ENCODE results near the gene TNRC6A.
"Not testable (repeated sequence)": the region's sequence is repeated elsewhere in the genome, so short reads cannot be mapped to it uniquely, and the experiment has no call there.

TNRC6A gene

DNA sequence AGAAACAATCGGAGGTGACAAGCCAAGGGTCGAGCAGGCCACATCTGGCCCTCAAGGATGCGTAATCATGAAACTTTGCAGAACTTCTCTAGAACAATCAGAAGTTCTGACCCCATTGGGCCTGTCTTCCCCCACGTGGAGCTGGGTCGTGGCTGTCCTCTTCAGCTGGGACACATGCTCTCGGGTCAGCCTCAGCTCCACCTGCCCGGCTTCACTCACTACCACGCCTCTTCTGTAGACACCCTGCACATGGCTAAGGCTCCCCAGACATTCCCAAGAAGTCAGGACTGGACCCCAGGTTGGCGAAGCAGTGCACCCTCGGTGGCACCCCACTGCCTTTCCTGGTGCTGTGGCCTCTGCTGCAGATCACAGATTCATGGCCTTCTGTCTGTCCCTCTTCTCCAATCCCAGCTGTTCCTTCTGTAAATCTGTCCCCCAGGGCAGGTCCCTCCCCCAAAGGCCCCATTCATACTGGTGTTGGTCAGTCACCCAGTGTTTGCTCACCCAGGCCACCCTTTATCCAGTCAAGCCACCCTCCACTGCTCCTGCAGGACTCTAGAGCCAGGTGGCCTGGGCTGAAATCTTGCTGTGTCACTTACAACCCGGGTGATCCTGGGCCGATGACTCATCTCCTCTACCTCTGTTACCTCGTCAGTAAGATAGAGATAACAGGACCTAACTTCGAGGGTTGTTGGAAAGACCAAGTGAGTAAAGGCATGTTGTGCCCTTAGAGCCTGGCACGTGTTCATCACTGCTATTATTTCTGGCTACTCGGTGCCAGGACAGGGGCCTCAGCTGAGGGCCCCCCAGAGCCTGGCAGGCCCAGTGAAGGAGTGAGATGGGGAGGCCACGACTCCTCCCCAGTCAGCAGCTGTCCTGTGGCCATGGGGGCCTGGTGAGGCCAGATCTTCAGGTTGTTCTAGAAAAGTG is 114.9 kb downstream of the TNRC6A start:
- no peak for DNase-seq

DNA sequence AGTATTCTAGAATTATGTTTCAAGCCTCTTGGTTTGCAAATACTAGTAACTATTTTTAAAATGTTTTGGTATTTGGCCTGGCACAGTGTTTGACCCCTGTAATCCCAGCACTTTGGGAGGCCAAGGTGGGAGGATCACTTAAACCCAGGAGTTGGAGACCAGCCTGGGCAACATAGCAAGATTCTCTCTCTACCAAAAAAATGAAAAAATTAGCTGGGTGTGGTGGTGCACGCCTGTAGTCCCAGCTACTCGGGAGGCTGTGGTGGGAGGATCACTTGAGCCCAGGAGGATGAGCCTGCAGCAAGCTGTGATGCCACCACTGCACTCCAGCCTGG is 115.5 kb downstream of the TNRC6A start:
- not testable (repeated sequence) for DNase-seq

DNA sequence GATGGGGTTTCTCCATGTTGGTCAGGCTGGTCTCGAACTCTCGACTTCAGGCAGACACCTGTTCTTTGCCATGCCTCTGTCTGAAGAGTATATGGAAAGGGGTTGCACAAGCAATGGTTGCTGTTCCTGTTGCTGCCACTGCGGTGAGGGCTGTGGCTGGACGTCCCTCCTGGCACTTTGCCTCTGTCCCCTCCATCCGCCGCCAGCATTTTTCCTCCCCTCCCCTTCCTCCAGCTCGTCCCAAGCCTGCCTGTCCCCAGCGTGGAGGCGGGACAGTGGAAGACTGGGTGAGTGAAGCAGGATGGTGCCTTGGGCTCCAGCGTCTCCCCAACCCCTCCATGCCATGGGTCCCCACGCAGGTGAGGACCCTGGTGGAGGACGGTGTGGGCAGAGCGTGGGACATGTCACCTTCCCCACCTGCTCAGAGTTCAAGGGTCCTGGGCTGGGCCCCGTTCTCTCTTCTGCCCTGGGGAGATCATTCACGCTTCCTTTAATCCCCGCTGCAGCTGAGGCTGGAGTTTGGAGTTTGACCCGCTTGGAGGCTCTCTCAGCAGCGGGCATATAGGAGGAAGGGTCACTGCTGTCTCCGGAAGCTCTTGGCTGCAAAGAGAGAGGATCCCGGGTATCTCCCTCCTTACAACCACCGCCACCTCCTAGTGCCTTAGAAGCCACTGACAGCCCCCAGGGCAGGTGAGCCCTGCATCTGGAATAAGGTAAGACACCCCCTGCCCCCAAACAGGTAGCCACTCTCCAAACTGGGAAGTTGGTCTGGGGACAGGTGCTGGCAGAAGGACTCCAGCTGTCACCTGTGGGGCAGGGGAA is 116.5 kb downstream of the TNRC6A start, which contains the start of gene SLC5A11:
Gene SLC5A11, plus strand, starts transcription at position 238 of the 822 bp plus-strand sequence. CDS start 12,681 bp downstream, outside the sequence.
- peak in 18 of 56 donors; percentile 10 to 55 (median 29) for DNase-seq

DNA sequence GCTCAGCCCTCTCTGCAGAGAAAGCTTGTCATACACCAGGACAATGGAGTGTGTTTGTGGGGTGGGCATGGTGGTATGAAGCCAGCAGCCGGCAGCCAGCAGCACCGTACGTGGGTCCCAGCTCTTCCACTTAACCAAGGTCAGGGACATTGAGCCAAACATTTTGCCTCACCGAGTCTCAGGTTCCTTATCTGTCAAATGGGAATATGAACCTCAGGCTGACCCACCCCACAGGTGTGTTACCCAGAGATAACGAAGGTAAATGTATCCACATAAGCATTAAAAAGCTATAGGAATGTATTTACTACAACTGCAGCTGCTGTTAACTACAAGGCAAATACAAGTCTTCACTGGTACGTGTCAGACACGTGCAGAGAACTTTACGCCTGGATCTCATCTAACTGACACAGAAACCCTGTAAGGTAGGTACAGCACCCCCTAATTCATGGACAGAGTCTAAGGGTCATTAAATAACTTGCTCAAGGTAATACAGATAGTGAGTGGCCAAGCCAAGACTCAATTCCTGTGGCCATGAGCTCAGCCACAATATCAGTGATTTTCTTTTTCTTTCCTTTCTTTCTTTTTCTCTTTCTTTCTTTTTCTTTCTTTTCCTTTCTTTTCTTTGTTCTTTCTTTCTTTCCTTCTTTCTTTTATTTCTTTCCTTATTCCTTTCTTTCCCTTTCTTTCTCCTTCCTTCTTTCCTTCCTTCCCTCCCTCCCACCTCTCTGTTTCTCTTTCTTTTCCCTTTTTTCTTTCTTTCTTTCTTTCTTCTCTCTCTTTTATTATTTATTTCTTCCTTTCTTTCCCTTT is 117.3 kb downstream of the TNRC6A start:
- DNase-seq = no peak

DNA sequence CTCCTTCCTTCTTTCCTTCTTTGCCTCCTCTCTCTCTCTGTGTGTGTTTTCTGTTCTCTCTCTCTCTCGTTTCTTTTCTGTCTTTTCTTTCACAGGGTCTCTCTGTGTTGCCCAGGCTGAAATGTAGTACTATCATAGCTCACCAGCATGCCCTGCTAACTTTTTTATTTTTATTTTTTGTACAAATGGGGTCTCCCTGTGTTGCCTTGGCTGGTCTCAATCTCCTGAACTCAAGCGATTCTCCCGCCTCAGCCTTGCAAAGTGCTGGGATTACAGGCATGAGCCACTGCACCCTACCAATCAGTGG is 117.9 kb downstream of the TNRC6A start:
- no peak for DNase-seq

DNA sequence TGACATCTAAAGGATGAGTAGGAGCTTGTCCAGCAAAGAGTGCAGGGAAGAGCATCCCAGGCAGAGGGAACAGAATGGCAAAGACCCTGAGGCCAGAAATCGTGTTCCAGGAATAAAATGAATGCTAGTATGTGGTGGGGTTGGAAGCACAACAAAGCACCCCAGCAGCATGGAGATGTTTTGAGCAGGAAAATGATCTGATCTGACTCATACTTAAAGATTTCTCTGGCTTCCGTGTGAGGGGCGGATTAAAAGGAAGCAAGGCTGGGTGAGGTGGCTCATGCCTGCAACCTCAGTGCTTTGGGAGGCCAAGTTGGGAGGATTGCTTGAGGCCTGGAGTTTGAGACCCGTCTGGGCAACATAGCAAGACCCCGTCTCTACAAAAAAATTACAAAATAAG is 118.6 kb downstream of the TNRC6A start:
- DNase-seq = no peak

DNA sequence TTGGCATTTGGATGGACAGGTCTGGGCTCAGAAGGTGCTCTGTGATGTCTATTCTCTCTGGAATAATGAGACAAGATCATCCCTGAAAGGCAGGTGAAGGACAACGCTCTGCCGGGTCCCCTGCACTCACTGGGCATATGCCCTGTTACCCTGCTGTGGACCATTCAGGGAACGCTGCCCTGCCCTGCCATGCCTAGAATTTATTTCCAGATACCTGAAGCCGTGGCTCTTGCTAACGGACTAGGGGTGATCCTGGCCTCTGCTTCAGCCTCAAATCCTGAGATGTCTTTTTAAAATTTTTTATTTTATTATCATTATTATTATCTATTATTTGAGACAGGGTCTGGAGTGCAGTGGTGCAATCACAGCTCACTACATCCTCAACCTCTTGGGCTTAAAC is 120.2 kb downstream of the TNRC6A start:
- no peak for DNase-seq

DNA sequence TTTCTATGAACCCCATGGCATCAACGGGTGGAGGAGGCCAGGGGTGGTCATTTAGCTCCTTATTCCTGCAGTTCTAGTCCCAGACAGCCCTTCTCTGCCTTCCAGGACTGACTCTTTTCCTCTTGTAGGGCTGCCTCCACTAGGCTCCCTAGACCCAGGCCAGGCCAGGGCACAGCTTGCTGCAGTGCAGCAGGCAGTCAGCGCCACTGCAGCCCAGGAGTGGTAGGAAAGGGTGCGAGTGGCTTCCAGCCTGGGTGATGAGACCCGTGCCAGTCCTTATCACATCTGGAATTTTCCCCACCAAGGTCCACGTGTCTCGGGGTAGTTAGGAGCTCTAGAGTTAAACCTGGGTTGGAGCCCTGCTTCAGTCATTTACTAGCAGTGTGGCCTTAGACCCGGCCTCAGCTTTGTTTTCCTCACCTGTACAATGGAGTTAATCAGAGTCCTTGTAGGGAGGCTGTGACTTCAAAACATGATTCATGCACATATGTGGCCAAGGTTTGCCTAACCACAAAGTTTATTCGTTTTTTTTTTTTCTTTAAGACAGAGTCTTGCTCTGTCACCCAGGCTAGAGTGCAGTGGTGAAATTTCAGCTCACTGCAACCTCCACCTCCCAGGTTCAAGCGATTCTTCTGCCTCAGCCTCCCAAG is 121.0 kb downstream of the TNRC6A start:
- peak in 1 of 56 donors; percentile 17 for DNase-seq

DNA sequence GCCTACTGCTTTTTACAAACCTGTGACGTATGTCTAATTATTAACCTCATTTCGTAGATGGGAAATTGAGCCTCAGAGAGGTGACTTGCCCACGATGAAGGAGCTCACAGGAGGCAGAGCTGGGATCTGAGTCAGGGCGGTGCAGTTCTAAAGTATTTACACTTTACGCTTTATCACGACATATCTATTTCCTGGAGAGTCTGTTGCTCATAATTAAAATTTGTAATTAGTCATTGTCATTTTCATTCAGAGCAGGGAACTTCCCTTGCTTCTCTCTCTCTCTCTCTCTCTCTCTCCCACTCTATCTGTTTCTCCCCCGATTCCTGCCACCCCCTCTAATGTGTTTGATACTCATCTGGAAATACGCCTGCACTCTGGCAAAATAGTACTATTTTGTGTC is 122.2 kb downstream of the TNRC6A start:
- DNase-seq = no peak

DNA sequence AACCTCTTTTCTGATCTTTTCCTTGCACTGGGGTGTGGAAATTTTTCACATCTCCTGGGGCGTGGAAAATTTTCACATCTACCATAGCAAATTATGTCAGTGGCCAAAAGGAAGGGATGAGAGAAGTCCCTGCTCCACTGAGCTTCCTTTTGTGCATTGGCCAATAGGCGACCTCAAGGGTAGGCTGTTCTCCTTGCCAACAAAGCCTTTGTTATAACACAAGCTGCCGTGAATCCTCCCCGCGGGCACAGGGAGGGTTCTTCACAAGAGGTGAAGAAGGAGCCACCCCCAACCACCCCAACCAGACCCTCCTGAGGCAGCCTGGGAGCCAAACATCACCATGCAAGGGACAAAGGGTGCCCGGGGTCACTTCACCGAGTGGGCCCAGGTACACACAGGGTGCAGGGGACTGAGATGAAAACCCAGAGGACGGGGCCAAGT is 122.8 kb downstream of the TNRC6A start:
- peak in 27 of 56 donors; percentile 9 to 59 (median 26) for DNase-seq

DNA sequence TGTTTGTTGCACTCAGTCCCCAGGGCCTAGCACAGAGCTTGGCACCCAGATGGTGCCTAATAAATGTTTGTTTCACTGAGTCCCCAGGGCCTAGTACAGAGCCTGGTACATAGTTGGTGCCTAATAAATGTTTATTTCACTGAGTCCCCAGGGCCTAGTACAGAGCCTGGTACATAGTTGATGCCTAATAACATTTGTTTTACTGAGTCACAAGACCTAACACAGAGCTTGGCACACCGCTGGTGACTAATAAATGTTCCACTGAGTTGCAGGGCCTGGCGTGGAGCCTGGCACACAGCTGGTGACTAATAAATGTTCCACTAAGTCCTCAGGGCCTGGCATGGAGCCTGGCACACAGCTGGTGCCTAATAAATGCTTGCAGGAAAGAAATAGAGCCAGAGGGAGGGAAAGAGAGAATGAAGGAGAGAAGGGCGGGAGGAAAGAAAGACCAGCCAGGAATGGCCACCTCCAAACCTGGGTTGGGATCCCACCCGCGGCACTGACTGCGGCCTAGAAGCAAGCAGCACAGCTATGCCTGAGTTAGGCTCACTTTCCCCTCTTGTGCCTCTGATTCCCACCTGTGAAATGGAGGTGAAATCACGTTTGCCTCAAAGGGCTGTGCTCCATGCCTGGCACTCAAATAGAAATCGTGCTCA is 123.8 kb downstream of the TNRC6A start:
- no peak for DNase-seq

DNA sequence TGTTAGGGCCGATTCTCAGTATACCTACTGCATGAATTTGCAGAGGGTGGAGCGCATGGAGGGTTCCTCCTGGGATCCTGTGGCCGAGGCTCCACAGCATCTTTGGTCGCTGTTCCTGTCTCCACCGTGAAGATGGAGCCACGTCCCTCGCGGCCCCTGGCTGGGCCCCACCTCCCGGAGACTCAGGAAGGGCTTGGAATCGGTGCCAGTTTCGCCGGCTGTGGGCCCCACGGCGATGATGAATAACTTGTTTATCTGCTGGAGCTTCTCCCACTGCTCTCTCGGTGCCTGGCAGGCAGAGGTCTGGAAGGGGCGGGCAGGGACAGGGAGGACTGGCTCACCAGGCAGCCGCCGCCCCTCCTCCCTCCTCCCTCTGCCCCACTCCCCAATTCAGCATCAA is 124.4 kb downstream of the TNRC6A start:
- peak in 53 of 56 donors; percentile 13 to 90 (median 75) for DNase-seq

DNA sequence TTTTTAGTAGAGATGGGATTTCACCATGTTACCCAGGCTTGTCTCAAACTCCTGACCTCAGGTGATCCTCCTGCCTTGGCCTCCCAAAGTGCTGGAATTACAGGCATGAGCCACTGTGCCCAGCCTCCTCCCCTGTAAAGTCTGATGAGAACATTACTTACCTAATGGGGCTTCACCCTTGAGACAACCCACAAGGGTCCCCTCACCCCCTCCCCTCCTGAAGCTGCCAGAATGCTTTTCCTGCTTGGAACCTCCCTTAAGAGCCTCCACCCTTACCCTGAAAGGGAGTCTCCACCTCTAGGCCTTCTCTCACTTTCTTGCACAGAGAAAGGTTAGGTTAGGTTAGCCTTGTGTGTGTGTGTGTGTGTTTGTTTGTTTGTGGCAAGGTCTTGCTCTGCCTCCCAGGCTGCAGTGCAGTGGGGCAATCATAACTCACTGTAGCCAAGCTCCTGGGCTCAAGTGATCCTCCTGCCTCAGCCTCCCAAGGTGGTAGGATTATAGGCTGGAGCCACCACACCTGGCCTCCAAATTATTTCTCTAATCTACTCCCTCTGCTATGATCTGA is 125.2 kb downstream of the TNRC6A start:
- no peak for DNase-seq

DNA sequence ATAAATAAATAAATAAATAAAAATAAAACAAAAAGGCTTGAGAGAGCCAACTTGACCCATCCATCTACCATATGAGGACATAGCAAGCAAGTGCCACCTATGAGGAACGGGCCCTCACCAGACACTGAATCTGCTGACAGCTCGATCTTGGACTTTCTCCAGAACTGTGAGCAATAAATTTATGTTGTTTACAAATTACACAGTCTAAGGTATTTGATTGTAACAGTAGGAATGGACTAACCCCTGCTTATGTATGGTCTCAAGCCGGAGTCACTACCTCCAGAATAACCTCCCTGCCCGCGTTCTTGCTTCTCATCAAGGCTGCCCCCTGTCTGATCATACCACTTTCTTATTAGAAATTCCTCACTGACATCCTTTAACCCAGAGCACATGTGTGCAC is 126.2 kb downstream of the TNRC6A start:
- DNase-seq = no peak

DNA sequence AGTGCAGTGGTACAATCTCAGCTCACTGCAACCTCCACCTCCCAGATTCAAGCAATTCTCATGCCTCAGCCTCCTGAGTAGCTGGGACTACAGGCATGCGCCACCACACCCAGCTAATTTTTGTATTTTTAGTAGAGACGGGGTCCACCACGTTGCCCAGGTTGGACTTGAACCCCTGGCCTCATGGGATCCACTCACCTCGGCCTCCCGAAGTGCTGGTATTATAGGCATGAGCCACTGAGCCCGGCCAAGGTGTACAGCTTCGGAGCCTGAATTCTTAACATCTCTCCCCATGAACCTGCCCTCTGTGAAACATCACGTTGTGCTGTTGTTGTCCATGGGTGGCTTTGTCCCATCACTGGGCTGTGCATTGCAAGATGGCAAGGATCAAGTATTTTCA is 127.4 kb downstream of the TNRC6A start:
- not testable (repeated sequence) for DNase-seq

DNA sequence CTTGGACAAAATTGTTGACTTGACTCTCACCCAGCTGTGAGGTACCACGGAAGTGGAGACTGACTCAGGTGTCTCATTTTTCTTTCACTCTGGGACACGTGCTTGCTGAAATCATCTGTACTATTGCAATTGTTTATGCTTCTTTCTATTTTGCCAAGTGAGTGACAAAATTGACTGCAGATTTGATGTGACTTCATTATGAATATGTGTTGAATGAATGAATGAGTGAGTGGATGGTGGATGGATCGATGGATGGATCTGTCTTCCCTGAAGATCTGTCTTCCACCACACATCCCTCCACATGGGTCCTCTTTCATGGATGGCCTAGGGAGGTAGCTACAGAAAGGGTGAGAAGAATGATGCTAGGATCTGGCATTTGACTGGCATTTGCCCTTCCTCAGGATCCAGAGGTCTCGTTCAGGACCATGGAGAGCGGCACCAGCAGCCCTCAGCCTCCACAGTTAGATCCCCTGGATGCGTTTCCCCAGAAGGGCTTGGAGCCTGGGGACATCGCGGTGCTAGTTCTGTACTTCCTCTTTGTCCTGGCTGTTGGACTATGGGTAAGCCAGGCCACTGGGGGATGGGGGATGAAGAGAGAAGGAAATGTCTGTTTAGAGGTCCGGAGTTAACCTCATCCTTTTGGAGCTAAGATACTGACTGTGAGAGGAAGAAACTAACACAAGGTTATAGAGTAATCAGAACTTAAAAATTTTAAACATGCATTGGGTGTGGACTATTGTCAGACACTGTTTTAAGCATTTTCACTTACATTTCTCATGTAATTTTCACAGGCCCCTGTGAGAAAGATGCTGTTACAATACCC is 129.0 kb downstream of the TNRC6A start:
- DNase-seq = peak in 11 of 56 donors; percentile 4 to 47 (median 21)

DNA sequence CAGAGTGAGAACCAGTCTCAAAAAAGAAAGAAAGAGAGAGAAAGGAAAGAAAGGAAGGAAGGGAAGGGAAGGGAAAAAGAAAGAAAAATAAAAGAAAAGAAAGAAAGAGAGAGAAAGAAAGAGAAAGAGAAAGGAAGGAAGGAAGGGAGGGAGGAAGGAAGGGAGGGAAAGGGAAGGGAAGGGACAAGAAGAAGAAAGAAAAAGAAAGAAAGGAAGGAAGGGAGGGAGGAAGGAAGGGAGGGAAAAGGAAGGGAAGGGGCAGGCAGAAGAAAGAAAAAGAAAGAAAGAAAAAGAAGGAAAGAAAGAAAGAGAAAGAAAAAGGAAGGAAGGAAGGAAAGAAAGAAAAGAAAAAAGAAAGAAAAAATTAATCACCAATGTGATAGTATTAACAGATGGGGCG is 132.0 kb downstream of the TNRC6A start:
- no peak for DNase-seq

DNA sequence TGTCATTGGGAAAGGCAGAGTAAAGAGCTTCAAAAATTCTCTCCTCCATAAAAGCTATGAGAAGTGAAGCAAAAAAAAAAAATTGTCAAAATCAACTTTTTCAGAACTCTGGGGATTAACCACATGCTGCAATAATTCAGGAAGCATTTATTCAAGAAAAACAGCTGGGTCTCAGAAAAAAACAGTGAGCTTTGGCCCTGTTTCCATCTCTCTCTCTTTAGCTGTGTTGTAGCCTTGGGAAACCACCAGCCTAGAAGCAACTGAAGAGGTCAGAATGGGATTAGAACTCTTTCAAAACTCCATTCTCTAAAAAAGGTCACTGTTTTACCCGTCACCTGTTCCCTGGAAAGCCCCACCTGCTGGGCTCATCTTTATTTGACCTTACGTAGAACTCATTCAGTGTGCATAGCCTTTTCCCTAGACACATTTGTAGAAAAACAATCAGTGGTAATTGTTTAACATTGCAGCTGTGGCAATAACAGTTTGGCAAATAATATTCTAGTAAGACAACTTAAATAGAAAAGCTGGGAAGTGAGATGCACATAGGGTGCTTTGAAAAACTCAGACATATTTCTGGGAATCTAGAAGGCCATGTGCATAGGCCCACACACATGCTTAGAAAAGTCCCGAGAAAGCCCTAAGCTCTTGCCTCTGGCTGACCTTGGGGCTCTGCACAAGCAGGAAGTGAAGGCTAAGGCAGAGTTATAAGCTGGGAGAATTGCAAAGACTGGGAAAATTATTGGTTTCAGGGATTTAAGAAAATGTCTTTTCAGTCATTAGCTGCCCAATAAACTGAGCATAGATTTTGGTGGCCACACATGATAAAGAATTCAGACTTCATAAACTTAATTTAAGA is 134.4 kb downstream of the TNRC6A start:
- DNase-seq = no peak
